HUES64 (cell line): ENCODE data around the gene ULBP3.

Experiments
- H3K27ac ChIP-seq: 2 replicates; pipeline ENCODE4 v1.7.0; 2013; ENCODE audit warnings: low read depth, low read length, inconsistent platforms
- H3K27me3 ChIP-seq: 2 replicates; pipeline ENCODE4 v1.6.1; 2013; ENCODE audit warnings: mild to moderate bottlenecking, low read length; ENCODE audit not compliant: insufficient read depth
- H3K36me3 ChIP-seq: 2 replicates; pipeline ENCODE4 v1.6.1; 2013; ENCODE audit warnings: mild to moderate bottlenecking, low read length; ENCODE audit not compliant: insufficient read depth
- H3K4me1 ChIP-seq: 2 replicates; pipeline ENCODE4 v1.6.1; 2013; ENCODE audit warnings: mild to moderate bottlenecking, low read length, moderate library complexity; ENCODE audit not compliant: insufficient read depth
- H3K4me3 ChIP-seq: 2 replicates; pipeline ENCODE4 v1.5.1; 2013; ENCODE audit warnings: mild to moderate bottlenecking, low read length, moderate library complexity
- H3K9ac ChIP-seq: 2 replicates; pipeline ENCODE4 v1.6.1; 2013; ENCODE audit warnings: mild to moderate bottlenecking, low read depth, low read length
- H3K9me3 ChIP-seq: 2 replicates; pipeline ENCODE4 v1.6.1; 2013; ENCODE audit warnings: low read depth, low read length; ENCODE audit not compliant: insufficient read depth
- whole genome bisulfite sequencing: fragments of 150-250, 120-280 bp; methylation state at CpG from one replicate; pipeline ENCODE4 v1.1.7; 2013; ENCODE audit warnings: missing lambda C conversion rate; 5-methylcytosine and 5-hydroxymethylcytosine counted together

The ULBP3 gene

GRCh38 chr6:150038202-150039062 lies 30.5 kb downstream of the ULBP3 start:
- Histone ChIP-seq H3K36me3 (no peaks in the 10 kb centered on the region), H3K9me3 (no peaks in the 10 kb centered on the region), H3K9ac (no peak overlapping the region), H3K4me3 (peak overlapping the region; percentile 53), H3K27me3 (peaks cover 87% of the 10 kb centered on the region), H3K4me1 (no peaks in the 10 kb centered on the region), H3K27ac (no peak overlapping the region)
- 10% methylated on average over 21 of the region's 21 CpGs for WGBS

- Histone ChIP-seq H3K27me3 (peaks cover 94% of the 10 kb centered on the region), H3K9ac (peak overlapping the region; percentile 44; the same call in 1 of the 2 replicates)
Observed at GRCh38 chr6:150037526-150038201, 31.3 kb downstream of the ULBP3 start.

GRCh38 chr6:150036081-150036480 lies 32.8 kb downstream of the ULBP3 start:
- H3K4me3 ChIP-seq = no peak overlapping the region
- WGBS = 79% methylated on average over 5 of the region's 5 CpGs
- no peaks in the 10 kb centered on the region for H3K36me3 ChIP-seq
- no peaks in the 10 kb centered on the region for H3K9me3 ChIP-seq
- H3K4me1 ChIP-seq = no peaks in the 10 kb centered on the region
- H3K9ac ChIP-seq = no peak overlapping the region
- H3K27me3 ChIP-seq = peaks cover 92% of the 10 kb centered on the region
- H3K27ac ChIP-seq = no peak overlapping the region

More at GRCh38 chr6:150037526-150038201, 31.3 kb downstream of the ULBP3 start:
- Histone ChIP-seq H3K4me3 (peak overlapping the region; percentile 53), H3K9me3 (no peaks in the 10 kb centered on the region), H3K27ac (no peak overlapping the region), H3K36me3 (no peaks in the 10 kb centered on the region), H3K4me1 (no peaks in the 10 kb centered on the region)
- WGBS = 3% methylated on average over 55 of the region's 55 CpGs

DNA sequence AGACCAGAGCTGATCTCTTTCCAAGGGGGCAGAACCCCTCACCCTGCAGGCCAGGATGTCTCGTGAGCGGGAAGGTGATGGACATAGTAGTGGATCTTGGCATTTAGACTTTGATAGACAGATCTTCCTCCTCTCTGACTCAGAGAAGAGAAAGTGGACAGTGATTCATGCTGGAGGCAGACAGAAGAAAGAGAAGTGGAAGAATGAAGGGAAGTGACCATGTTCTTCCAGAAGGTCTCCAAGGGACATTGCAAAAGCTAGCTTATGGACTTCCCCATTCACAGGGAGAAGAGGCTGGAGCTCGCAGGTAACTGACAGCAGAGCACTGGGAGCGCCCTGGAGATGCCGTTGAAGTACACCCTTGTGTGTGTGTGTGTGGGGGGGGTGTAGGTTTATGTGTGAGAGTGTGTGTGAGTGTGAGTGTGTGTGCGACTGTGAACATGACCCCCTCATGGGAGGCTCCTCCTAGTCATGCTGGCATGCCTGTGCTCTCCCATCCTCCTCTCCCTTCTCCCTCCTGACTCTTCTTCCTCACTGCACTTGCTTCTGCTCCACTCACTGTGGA lies 35.6 kb downstream of the ULBP3 start:
- H3K9me3 ChIP-seq = no peaks in the 10 kb centered on the region

GRCh38 chr6:150032598-150032997 lies 36.3 kb downstream of the ULBP3 start:
- Histone ChIP-seq H3K9ac (no peak overlapping the region), H3K27ac (no peak overlapping the region), H3K4me3 (no peak overlapping the region), H3K9me3 (no peaks in the 10 kb centered on the region), H3K4me1 (no peaks in the 10 kb centered on the region), H3K27me3 (peaks cover 62% of the 10 kb centered on the region), H3K36me3 (no peaks in the 10 kb centered on the region)
- 93% methylated on average over 8 of the region's 8 CpGs for WGBS

More for the DNA sequence above, 35.6 kb downstream of the ULBP3 start:
- Histone ChIP-seq H3K27ac (no peak overlapping the region), H3K36me3 (no peaks in the 10 kb centered on the region), H3K4me1 (no peaks in the 10 kb centered on the region), H3K27me3 (peaks cover 69% of the 10 kb centered on the region), H3K4me3 (no peak overlapping the region), H3K9ac (no peak overlapping the region; the same call in 1 of the 2 replicates)
- 88% methylated on average over 4 of the region's 6 CpGs for WGBS

- Histone ChIP-seq H3K27me3 (peaks cover 47% of the 10 kb centered on the region), H3K9ac (no peak overlapping the region)
Observed at GRCh38 chr6:150030611-150031010, 38.3 kb downstream of the ULBP3 start.

DNA sequence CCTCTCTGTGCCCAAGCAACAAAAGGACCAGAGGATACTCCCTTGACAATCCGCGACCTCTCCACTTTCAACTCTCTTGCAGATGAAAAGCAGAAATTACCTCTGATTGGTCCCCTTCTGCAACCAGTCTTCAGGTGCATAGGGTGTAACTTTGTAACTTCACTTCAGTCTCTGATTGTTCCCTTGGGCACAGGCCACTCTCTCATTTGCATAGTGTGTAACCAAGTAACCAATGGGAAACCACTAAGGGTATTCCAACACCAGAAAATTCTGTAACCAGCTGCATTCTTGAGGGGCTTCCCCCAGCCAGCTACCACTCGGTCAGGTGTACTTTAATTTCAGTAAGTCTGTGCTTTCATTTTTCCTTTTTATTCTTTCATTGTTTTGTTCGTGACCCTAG lies 39.2 kb downstream of the ULBP3 start:
- peaks cover 46% of the 10 kb centered on the region for H3K27me3 ChIP-seq

More at GRCh38 chr6:150030611-150031010, 38.3 kb downstream of the ULBP3 start:
- Histone ChIP-seq H3K36me3 (no peaks in the 10 kb centered on the region), H3K4me3 (no peak overlapping the region), H3K27ac (no peak overlapping the region), H3K9me3 (no peaks in the 10 kb centered on the region), H3K4me1 (no peaks in the 10 kb centered on the region)
- WGBS = 84% methylated on average over 3 of the region's 3 CpGs

GRCh38 chr6:150029276-150029675 lies 39.6 kb downstream of the ULBP3 start:
- H3K27ac ChIP-seq = no peak overlapping the region
- WGBS = 92% methylated on average over 6 of the region's 7 CpGs
- H3K4me3 ChIP-seq = no peak overlapping the region
- H3K9me3 ChIP-seq = no peaks in the 10 kb centered on the region
- no peaks in the 10 kb centered on the region for H3K4me1 ChIP-seq
- no peaks in the 10 kb centered on the region for H3K36me3 ChIP-seq
- no peak overlapping the region for H3K9ac ChIP-seq
- peaks cover 43% of the 10 kb centered on the region for H3K27me3 ChIP-seq

More for the DNA sequence above, 39.2 kb downstream of the ULBP3 start:
- no peaks in the 10 kb centered on the region for H3K9me3 ChIP-seq
- no peak overlapping the region for H3K9ac ChIP-seq
- H3K4me1 ChIP-seq = no peaks in the 10 kb centered on the region
- no peak overlapping the region for H3K27ac ChIP-seq
- no peak overlapping the region for H3K4me3 ChIP-seq
- no peaks in the 10 kb centered on the region for H3K36me3 ChIP-seq
- WGBS = 78% methylated on average over 4 of the region's 4 CpGs

- Histone ChIP-seq H3K4me3 (no peak overlapping the region), H3K9me3 (no peaks in the 10 kb centered on the region), H3K9ac (no peak overlapping the region), H3K27ac (no peak overlapping the region), H3K27me3 (peaks cover 38% of the 10 kb centered on the region), H3K36me3 (no peaks in the 10 kb centered on the region), H3K4me1 (no peaks in the 10 kb centered on the region)
- WGBS = 87% methylated on average over 8 of the region's 8 CpGs
Observed at GRCh38 chr6:150028799-150029198, 40.1 kb downstream of the ULBP3 start.

- no peak overlapping the region for H3K9ac ChIP-seq
- 88% methylated on average over 6 of the region's 6 CpGs for WGBS
- H3K27ac ChIP-seq = no peak overlapping the region
- H3K36me3 ChIP-seq = no peaks in the 10 kb centered on the region
- H3K4me1 ChIP-seq = no peaks in the 10 kb centered on the region
- H3K9me3 ChIP-seq = no peaks in the 10 kb centered on the region
- H3K4me3 ChIP-seq = no peak overlapping the region
- H3K27me3 ChIP-seq = peaks cover 30% of the 10 kb centered on the region
Observed at GRCh38 chr6:150027806-150028565, 40.9 kb downstream of the ULBP3 start.
